Measurements from ENCODE around the gene SLFN5.
A peak's percentile ranks its signal among the peaks of the same experiment; 100 is the strongest.
"Not testable (repeated sequence)": the region's sequence is repeated elsewhere in the genome, so short reads cannot be mapped to it uniquely, and the experiment has no call there.

The SLFN5 gene

GRCh38 chr17:35291802-35292201 lies 48.9 kb downstream of the SLFN5 start:
- DNase-seq (ENCODE audit: low spot score): no peak

GRCh38 chr17:35293151-35293847 lies 50.4 kb downstream of the SLFN5 start:
- DNase-seq (ENCODE audit: low spot score): no peak

- DNase-seq (ENCODE audit: low spot score): no peak
Measured at GRCh38 chr17:35294756-35295155, 51.9 kb downstream of the SLFN5 start.

DNA sequence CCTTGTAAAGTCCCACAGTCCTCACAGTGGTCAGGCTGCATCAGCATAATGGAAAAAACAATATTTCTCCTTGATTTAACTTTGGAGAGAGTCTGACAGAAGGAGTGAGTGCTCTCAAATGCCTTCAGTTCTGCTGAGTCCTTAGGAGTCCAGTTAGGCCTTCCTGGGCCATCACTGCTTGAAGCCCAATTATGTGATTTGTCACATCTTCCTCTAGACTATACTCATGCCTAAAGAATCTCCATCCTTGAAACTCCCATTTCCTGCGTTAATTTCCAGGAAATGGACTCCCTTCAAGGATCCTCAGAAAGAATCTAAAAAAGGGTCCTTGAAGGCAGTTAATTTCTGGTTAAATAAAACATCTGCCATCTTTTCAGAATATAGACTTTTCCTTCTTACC lies 52.8 kb downstream of the SLFN5 start:
- DNase-seq (ENCODE audit: low spot score): no peak

DNA sequence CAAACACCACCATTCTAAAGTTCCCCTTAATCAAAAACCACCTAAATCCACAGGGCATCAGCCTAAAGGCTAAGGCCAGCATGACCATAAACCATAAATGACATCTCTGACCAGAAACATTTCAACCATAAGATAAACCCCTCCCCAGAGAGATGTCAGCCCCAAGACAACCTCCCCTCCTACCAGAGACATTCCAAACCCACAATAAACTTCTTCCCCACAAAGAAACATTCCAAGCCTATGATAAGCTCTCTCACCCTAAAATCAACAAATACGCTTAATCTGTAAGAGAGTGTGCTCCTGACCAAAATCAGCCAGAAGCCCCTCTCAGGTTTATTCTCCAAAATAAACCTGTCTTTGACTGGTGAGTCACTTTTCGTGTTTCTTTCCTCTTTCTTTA lies 54.8 kb downstream of the SLFN5 start:
- no peak for DNase-seq (ENCODE audit: low spot score)

DNA sequence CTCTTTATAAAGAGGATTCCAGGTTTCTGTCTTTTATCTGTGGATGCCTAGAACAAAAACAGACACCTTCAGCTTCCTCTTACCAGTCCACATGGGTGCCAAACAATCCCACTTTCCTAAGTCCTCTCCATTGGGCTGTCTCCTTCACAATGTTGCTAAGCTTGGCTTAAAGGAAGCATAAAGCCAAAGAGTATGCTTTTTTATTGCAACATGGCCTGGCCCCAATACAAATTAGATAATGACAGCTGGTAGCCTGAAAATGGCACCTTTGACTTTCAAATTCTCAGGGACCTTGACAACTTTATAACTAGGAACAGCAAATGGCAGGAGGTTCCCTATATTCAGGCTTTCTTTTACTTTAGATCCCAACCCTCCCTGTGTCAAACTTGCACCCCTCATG lies 55.8 kb downstream of the SLFN5 start:
- DNase-seq (ENCODE audit: low spot score): no peak

DNA sequence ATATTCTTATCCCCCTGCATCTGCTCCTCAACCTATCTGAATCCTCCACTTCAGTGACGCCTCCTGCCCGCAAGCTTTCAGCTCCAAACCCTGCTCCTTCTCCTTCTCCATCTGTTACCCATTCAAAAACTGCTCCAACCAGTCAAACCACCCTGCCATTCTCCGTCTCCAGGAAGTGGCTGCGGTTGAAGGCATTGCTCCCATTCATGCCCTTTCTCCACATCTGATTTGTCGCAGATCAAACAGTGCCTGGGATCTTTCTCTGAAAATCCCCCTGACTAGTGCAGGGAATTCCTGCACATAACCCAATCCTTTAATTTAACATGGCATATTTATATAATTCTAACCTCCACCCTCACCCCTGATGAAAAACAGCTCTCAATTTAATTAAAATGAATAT lies 56.3 kb downstream of the SLFN5 start:
- DNase-seq (ENCODE audit: low spot score): no peak

- DNase-seq (ENCODE audit: low spot score): not testable (repeated sequence)
Measured at GRCh38 chr17:35309345-35309744, 66.5 kb downstream of the SLFN5 start.

GRCh38 chr17:35312346-35312745 lies 69.5 kb downstream of the SLFN5 start:
- DNase-seq (ENCODE audit: low spot score): no peak

- DNase-seq (ENCODE audit: low spot score): peak; percentile 74
Measured at GRCh38 chr17:35312790-35313711, 70.2 kb downstream of the SLFN5 start.

DNA sequence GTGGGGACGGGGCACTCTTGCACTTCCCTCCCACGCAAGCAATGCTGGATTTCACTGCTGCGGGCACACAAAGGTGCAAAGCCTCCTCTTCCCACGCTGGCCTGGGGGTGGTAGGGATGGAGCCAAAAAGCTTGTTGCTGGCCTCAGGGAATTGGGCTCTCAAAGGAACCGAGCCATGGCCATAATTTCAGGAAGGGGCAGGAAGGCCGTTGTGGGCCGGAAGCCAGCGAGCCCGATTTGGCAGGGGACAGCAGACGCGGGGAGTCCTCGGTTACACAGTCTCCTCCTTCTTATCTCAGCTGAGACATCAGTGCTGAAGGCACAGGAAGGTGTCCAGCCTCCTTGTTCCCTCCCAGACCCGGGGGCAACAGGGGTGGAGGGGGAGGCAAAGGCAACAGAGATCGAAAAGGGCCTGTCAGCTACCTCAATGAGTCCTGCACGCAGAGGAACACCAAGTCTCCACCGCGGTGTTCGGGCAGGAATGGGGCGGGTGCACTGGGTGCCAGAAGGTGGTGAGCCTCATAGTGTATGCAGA lies 71.1 kb downstream of the SLFN5 start:
- DNase-seq (ENCODE audit: low spot score): no peak

DNA sequence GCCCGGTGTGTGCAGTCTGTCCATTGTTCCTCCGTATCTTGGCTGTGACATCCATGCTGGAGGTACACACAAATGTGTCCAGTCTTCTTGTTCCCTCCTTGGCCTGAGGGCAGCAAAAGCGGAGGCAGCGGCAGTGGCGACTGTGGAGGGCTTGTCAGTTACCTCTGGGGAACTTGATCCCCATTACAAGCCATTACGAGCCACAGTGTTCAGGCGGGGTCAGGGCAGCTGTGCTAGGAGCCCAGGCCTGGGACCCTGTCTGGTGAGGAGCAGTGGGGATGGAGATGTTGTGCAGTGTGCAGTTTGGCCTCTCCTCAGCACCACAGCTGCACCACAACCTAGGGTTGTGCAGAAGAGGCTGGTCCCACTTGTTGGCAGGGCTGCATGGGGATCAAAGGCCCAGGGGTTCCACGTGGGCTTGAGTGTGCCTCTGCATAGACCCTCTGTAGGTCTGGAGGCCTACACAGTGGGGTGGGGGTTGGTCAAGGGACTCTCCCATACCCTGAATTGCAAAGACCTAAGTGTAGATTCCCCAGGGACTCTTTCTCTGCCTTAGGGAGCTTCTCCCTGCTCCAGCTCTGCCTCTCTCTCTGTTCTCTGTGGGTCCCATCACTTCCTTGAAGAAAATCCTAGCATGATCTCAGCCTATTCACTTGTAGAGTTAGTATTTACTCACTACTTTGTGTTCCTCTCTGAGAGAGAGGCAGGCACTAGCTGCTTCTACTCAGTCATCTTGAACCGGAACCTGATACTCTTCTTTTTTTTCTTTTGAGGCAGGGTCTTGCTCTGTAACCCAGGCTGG lies 71.7 kb downstream of the SLFN5 start:
- no peak for DNase-seq (ENCODE audit: low spot score)

DNA sequence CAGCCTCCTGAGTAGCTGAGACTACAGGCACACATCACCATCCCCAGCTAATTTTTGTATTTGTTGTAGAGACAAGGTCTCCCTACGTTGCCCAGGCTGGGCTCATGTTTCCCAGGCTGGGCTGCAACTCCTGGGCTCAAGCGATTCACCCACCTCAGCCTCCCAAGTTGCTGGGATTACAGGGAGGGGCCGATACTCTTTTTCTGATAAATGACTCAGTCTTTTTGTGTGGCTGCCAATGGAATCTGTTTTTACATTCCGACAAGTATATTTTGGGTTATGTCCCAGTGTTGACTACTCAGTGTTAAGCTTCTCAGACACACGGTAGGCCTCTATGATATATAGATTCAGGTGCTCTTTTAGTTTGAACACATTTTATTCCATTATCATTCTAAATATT lies 72.4 kb downstream of the SLFN5 start:
- DNase-seq (ENCODE audit: low spot score): no peak

DNA sequence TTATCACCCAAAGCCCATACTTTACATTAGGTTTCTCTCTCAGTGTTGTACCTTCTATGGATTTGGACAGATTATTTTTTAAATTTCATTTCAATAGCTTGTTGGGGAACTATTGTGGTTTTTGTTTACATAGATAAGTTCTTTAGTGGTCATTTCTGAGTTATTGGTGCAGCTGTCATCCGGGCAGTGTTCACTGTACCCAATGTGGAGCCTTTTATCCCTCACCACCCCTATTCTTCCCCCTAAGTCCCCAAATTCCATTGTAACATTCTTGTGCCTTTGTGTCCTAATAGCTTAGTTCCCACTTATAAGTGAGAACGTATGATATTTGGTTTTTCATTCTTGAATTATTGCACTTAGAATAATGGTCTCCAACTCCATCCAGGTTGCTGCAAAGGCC lies 73.1 kb downstream of the SLFN5 start:
- no peak for DNase-seq (ENCODE audit: low spot score)

DNA sequence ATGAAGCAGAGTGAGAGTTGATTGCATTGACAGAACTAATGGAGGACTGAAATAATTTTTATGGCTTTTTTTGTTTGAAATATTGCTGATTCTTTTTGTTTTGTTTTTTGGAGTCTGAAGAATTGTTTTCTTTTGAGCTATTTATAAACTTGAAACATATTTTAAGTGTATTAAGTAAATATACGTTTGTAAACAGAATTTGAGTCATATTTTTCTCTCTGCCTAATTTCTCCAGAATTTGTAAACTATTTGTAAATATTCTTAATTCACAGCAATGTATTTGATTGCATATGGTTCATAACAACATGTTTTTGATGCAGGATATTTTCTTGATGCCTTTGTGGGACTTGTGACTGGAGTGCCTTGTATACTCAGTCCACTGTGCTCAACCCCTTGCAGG lies 79.9 kb downstream of the SLFN5 start:
- no peak for DNase-seq (ENCODE audit: low spot score)
